Coronary artery (tissue), 2 donors: ENCODE results near the gene GRAMD1C.
"Not testable (repeated sequence)": the region's sequence is repeated elsewhere in the genome, so short reads cannot be mapped to it uniquely, and the experiment has no call there.

Source experiments
- DNase-seq: peaks from one replicate; pipeline ENCODE4 v3.0.0-alpha.2; 2017; ENCODE audit warnings: low spot score
- H3K27ac ChIP-seq, 2 donors: fragments of 200-600 bp; sonication (generic); one replicate each; pipeline ENCODE4 v1.5.1; 2016 to 2019
- H3K4me3 ChIP-seq: fragments of 200-600 bp; sonication (generic); 2 replicates; pipeline ENCODE4 v1.5.1; 2016; ENCODE audit warnings: mild to moderate bottlenecking, moderate library complexity
- CTCF ChIP-seq: fragments of 200-600 bp; sonication (generic); IDR thresholded peaks from one replicate; pipeline ENCODE4 v1.5.1; 2019; ENCODE audit warnings: antibody characterized with exemption

GRAMD1C gene

DNA sequence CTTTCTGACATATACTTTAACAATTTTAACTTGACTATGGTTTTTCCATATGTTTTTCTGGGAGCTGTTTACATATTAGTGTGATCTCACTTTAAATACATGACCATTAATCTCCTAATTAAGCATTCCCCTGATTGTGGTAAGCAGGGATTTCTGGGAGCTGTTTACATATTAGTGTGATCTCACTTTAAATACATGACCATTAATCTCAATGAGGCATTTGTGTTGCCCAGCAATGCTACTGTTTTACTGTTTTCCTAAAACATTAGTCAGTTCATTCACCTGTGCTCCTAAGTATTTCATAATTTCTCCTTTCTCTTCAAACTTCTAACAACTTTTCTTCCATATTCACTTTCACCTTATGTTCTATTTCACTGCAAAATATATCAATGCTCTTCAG, 3.6 kb upstream of the GRAMD1C start:
- no peak for TF ChIP-seq CTCF
- Histone ChIP-seq H3K27ac (no peak overlapping the region), H3K4me3 (no peak overlapping the region)
- DNase-seq: no peak

GRCh38 chr3:113839551-113839950, 963 bp downstream of the GRAMD1C start:
- Histone ChIP-seq H3K27ac (no peak overlapping the region), H3K4me3 (peak overlapping the region; percentile 73)
- no peak for DNase-seq
- TF ChIP-seq CTCF: no peak

- no peak for DNase-seq
- TF ChIP-seq CTCF: no peak
- Histone ChIP-seq H3K4me3 (no peak overlapping the region), H3K27ac (no peak overlapping the region)
Observed at GRCh38 chr3:113844622-113845222, 6.1 kb downstream of the GRAMD1C start.

DNA sequence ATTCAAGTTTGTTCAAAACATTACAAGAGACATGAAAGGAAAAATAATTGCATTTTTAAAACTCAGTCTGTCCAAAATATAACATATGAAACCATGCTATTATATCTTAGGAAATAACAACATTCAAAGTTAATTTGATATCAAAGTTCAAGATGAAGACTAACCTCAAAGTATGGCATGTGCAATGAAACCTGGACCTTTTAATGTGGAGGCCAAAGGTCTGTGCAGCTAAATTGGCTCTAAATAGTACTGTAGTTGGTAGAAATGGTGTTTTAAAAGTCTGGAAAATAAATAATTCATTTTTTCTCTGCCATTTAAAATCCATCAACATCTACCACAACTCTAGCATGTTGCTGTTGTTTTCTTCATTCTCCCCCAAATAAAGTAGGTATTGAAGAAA, 8.7 kb downstream of the GRAMD1C start:
- H3K27ac ChIP-seq: no peak overlapping the region
- H3K4me3 ChIP-seq: no peak overlapping the region
- DNase-seq: no peak
- TF ChIP-seq CTCF: no peak

DNA sequence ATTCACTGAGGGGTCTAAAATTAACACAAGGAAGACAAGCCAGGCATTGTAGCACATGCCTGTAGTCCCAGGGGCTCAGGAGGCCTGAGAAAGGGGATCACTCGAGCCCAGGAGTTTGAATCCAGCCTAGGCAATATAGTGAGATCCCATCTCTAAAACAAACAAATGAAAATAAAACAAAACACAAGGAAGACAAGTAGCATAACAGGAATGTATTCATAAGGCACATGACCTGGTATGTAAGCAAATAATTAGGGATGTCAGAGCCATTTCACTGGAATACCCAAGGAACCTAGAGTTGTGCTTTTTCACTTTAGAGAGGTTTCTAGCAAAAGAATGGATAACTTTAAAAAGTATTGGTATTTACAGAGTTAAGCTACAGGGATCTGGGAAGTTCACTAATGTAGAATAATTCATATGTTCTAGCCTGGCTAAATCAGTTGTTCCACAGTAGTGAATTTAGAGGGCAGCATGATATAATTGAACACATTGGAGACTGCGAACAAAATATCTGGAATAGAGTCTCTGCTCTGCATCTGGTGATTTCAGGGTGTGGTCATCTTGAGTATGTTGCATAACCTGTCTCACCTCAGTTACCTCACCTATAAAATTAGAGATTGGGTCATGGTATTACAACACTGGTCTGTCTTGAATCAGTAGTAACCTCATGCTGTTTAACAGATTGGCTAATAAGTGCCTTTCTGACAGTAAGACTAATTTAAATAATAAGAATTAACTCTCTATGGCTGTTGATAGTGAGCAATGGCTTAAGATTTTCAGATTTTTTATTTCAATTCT, 9.3 kb downstream of the GRAMD1C start:
- no peak for DNase-seq
- Histone ChIP-seq H3K4me3 (no peak overlapping the region), H3K27ac (no peak overlapping the region)
- no peak for TF ChIP-seq CTCF

DNA sequence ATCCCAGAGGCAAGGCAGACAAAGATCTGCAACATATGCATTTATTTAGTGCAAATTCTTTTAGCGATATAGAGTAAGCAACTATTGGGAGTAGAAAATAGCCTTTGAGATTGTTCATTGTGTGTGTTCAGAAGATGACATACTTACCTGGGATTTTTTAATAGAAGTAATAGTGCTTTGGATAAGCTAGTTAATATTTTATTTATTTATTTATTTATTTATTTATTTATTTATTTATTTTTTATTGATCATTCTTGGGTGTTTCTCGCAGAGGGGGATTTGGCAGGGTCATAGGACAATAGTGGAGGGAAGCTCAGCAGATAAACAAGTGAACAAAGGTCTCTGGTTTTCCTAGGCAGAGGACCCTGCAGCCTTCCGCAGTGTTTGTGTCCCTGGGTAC, 10.5 kb downstream of the GRAMD1C start:
- not testable (repeated sequence) for H3K27ac ChIP-seq, DNase-seq, H3K4me3 ChIP-seq

DNA sequence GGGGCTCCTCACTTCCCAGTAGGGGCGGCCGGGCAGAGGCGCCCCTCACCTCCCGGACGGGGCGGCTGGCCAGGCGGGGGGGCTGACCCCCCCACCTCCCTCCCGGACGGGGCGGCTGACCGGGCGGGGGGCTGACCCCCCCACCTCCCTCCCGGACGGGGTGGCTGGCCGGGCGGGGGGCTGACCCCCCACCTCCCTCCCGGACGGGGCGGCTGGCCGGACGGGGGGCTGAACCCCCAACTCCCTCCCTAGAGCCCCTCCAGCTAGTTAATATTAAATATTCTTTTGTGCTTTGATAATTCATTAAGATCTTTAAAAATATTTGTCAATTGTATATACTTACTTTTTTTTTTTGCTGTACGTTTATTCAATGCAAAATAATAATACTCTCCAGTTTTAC, 11.3 kb downstream of the GRAMD1C start:
- not testable (repeated sequence) for DNase-seq, H3K27ac ChIP-seq, H3K4me3 ChIP-seq

- not testable (repeated sequence) for H3K4me3 ChIP-seq, H3K27ac ChIP-seq, DNase-seq
Observed at GRCh38 chr3:113850391-113850790, 11.8 kb downstream of the GRAMD1C start.
